HG03469 (cell line): ENCODE data around the gene PRPF40B.
"Not testable (repeated sequence)": the region's sequence is repeated elsewhere in the genome, so short reads cannot be mapped to it uniquely, and the experiment has no call there.

Source experiments
- ATAC-seq: cut with Tn5 transposase; IDR thresholded peaks from one replicate; pipeline ENCODE4 v1.9.1; 2021; ENCODE audit warnings: mild to moderate bottlenecking, moderate library complexity, moderate number of reproducible peaks; ENCODE audit not compliant: unreplicated experiment

PRPF40B gene

GRCh38 chr12:49609059-49609874, 14.1 kb upstream of the PRPF40B start:
- ATAC-seq = no peak

GRCh38 chr12:49609875-49610154, 13.5 kb upstream of the PRPF40B start:
- ATAC-seq = no peak

GRCh38 chr12:49610785-49611184, 12.6 kb upstream of the PRPF40B start:
- ATAC-seq = not testable (repeated sequence)

GRCh38 chr12:49612210-49612609, 11.2 kb upstream of the PRPF40B start:
- no peak for ATAC-seq

GRCh38 chr12:49615725-49616124, 7.6 kb upstream of the PRPF40B start:
- no peak for ATAC-seq

GRCh38 chr12:49616533-49617219, 6.7 kb upstream of the PRPF40B start:
- no peak for ATAC-seq

GRCh38 chr12:49618576-49618975, 4.8 kb upstream of the PRPF40B start:
- no peak for ATAC-seq

GRCh38 chr12:49619286-49619685, 4.1 kb upstream of the PRPF40B start:
- ATAC-seq = no peak

- ATAC-seq = no peak
These were observed 1.5 kb upstream of the PRPF40B start for GRCh38 chr12:49621651-49622500.

GRCh38 chr12:49622501-49623141, 740 bp upstream of the PRPF40B start:
- ATAC-seq = peak; percentile 21

GRCh38 chr12:49624921-49625577, 1.7 kb downstream of the PRPF40B start:
- no peak for ATAC-seq

GRCh38 chr12:49626169-49626835, 2.9 kb downstream of the PRPF40B start:
- no peak for ATAC-seq

- ATAC-seq = no peak
These were observed 3.5 kb downstream of the PRPF40B start for GRCh38 chr12:49626836-49627235.

GRCh38 chr12:49627752-49628360, 4.5 kb downstream of the PRPF40B start:
- ATAC-seq = no peak

GRCh38 chr12:49631336-49631907, 8.1 kb downstream of the PRPF40B start:
- no peak for ATAC-seq

GRCh38 chr12:49632401-49632800, 9.0 kb downstream of the PRPF40B start:
- no peak for ATAC-seq

- ATAC-seq = no peak
These were observed 9.8 kb downstream of the PRPF40B start for GRCh38 chr12:49632986-49633702.

GRCh38 chr12:49633703-49634345, 10.5 kb downstream of the PRPF40B start:
- no peak for ATAC-seq
